ENCODE results near the gene SKIL. TPM values are rescaled to one million over a fixed set of nuclear protein-coding genes. Genes with fewer than 3 reads are reported as not detected.

SKIL gene
- total and polyA plus RNA-seq, 11 donors, result 6.6 to 33.6 (median 24.0) TPM

DNA sequence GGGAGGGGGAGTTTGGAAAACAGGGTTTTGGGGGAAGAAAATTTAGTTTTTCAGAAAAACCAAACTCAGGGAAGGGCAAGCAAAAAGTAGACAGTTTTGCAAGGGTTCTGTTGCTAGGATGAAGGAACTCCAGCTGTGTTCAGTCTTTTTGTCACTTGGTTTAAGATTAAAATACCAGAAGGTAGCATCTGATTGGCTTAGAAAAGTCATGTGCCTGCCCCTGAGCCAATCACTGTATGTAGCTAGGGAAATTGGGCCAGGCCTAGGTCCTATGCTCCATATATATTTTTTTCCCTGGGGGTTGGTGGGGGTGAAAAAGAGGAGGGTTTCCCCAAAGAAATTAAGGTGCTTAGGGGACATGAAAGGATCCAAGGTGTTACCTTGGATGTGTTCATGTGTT lies 85.4 kb downstream of the SKIL start:
- H3K9me3 ChIP-seq, result no peaks in the 10 kb centered on the region
- no peaks in the 10 kb centered on the region for H3K27me3 ChIP-seq
- intact Hi-C loops (cut with DNase I), result no loop called here
- H3K36me3 ChIP-seq, result no peaks in the 10 kb centered on the region
- ATAC-seq, result no peak
- TF ChIP-seq, protein P1, sequence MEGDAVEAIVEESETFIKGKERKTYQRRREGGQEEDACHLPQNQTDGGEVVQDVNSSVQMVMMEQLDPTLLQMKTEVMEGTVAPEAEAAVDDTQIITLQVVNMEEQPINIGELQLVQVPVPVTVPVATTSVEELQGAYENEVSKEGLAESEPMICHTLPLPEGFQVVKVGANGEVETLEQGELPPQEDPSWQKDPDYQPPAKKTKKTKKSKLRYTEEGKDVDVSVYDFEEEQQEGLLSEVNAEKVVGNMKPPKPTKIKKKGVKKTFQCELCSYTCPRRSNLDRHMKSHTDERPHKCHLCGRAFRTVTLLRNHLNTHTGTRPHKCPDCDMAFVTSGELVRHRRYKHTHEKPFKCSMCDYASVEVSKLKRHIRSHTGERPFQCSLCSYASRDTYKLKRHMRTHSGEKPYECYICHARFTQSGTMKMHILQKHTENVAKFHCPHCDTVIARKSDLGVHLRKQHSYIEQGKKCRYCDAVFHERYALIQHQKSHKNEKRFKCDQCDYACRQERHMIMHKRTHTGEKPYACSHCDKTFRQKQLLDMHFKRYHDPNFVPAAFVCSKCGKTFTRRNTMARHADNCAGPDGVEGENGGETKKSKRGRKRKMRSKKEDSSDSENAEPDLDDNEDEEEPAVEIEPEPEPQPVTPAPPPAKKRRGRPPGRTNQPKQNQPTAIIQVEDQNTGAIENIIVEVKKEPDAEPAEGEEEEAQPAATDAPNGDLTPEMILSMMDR (IDR thresholded peaks at IDR 0.05), result no peak
- TF ChIP-seq POLR2A (IDR thresholded peaks at IDR 0.05), result no peak
- DNase-seq, result no peak
- H3K4me1 ChIP-seq, result no peaks in the 10 kb centered on the region
- H3K27ac ChIP-seq, result no peak overlapping the region
- no peak overlapping the region for H3K4me3 ChIP-seq

DNA sequence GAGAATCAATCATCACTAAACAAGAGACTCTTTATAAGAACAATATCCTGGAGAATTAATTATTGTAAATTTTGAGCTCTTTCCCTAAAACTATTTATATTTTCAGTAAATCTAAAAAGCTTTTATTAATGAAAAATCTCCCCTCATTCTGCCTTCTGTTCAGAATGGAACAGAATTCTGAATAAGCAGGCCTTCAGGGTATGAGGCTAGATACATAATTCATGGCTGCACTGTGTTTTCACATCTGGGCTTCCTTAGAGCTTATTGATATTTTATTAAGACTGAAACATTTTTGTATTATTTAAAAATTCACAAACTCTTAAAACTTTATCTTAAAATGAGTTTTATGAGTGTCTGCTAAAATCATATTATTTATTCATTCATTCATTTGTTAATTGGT lies 85.9 kb downstream of the SKIL start:
- H3K27ac ChIP-seq, result no peak overlapping the region
- no peaks in the 10 kb centered on the region for H3K9me3 ChIP-seq
- no peaks in the 10 kb centered on the region for H3K36me3 ChIP-seq
- ATAC-seq, result no peak
- H3K27me3 ChIP-seq, result no peaks in the 10 kb centered on the region
- no peak for TF ChIP-seq POLR2A (IDR thresholded peaks at IDR 0.05)
- TF ChIP-seq, protein P1 (IDR thresholded peaks at IDR 0.05), result no peak
- no peak for DNase-seq
- no peak overlapping the region for H3K4me3 ChIP-seq
- H3K4me1 ChIP-seq, result no peaks in the 10 kb centered on the region
- intact Hi-C loops (cut with DNase I), result no loop called here

Small RNA genes within 50 kb of the gene (microRNA-seq; reads per million reads assigned to microRNA genes)
- 0 to 0.13 (median 0) reads per million in 4 donors for gene MIR6828

Other genes starting within 250 kb of the SKIL start
- 10 to 100 TPM; 29.9 to 83.8 (median 50.3) TPM for gene PHC3, start 176.0 kb upstream of the SKIL start, total RNA-seq
- 1 to 10 TPM; 5.7 to 5.9 TPM for gene PHC3, start 176.0 kb upstream of the SKIL start, polyA plus RNA-seq
- gene PRKCI, start 135.3 kb upstream of the SKIL start, total RNA-seq, result 10 to 100 TPM in 8 of 9 donors, 1 to 10 TPM in 1; 8.8 to 26.9 (median 14.1) TPM
- gene PRKCI, start 135.3 kb upstream of the SKIL start, polyA plus RNA-seq, result 10 to 100 TPM in 1 of 2 donors, 1 to 10 TPM in 1; 4.5 to 11.9 TPM
- 10 to 100 TPM in 1 of 9 donors, 1 to 10 TPM in 8; 1.5 to 12.5 (median 3.8) TPM for gene CLDN11, start 61.2 kb downstream of the SKIL start, total RNA-seq
- 1 to 10 TPM; 1.8 to 2.2 TPM for gene CLDN11, start 61.2 kb downstream of the SKIL start, polyA plus RNA-seq
- under 1 TPM in 2 of 9 donors, not detected in 7; 0.02 TPM for gene SLC7A14, start 228.4 kb downstream of the SKIL start, total RNA-seq
- not detected for gene SLC7A14, start 228.4 kb downstream of the SKIL start, polyA plus RNA-seq

Measured in heart left ventricle (tissue), 16 donors.